SK-N-SH (cell line): Measurements from ENCODE around the gene PLCB1. TPM values are rescaled to one million over a fixed set of nuclear protein-coding genes. Genes with fewer than 3 reads are reported as not detected.

Experiments used
- CTCF ChIA-PET: fragments of 300-600, 350-600 bp; formaldehyde crosslinking; extraction: SDS; loops from one replicate; lab custom pipeline; 2021; lab: Yijun Ruan, JAX
- POLR2A ChIA-PET: fragments of 350-600 bp; sonication (Branson Sonifier 250); formaldehyde crosslinking; extraction: SDS; loops from one replicate; lab custom pipeline; 2020; ENCODE audit warnings: antibody characterized with exemption, inconsistent platforms; lab: Yijun Ruan, JAX
- DNase-seq: peaks from one replicate; pipeline ENCODE4 v3.0.0; 2012
- H2AFZ ChIP-seq: fragments of 200-600 bp; sonication (generic); 2 replicates; pipeline ENCODE4 v1.8.1; 2016; ENCODE audit warnings: antibody characterized with exemption, mild to moderate bottlenecking, low read depth
- H3F3A ChIP-seq: fragments of 200-600 bp; sonication (generic); replicated peaks from 2 replicates; pipeline ENCODE3; 2016; ENCODE audit warnings: antibody characterized with exemption, mild to moderate bottlenecking; ENCODE audit not compliant: insufficient read depth
- H3K27ac ChIP-seq, 2 experiments: fragments of 200-500 bp in 1 of 2; fragments of 200-600 bp in 1 of 2; sonication (Bioruptor generic) in 1 of 2; sonication (generic), shearing (Covaris generic) in 1 of 2; 2 replicates each; pipeline versions ENCODE4 v1.5.1 to v1.6.1; 2014 to 2016; ENCODE audit warnings: low read depth in 2 of 2, inconsistent platforms in 1 of 2, low read length in 1 of 2, mild to moderate bottlenecking in 1 of 2, mixed read lengths in 1 of 2
- H3K27me3 ChIP-seq: fragments of 200-600 bp; sonication (generic), shearing (Covaris generic); 2 replicates; pipeline ENCODE4 v1.6.1; 2016; ENCODE audit warnings: mixed run types; ENCODE audit not compliant: insufficient read depth
- H3K36me3 ChIP-seq, 2 experiments: fragments of 200-500 bp in 1 of 2; fragments of 200-600 bp in 1 of 2; sonication (Bioruptor generic) in 1 of 2; sonication (generic) in 1 of 2; replicated peaks in 1 of 2; 2 replicates each; pipeline versions ENCODE3 to v1.5.1; 2014 to 2016; ENCODE audit warnings: low read length in 1 of 2, mild to moderate bottlenecking in 1 of 2; ENCODE audit not compliant: insufficient read depth in 2 of 2, control insufficient read depth in 1 of 2
- H3K4me1 ChIP-seq, 2 experiments: fragments of 200-500 bp in 1 of 2; fragments of 200-600 bp in 1 of 2; sonication (Bioruptor generic) in 1 of 2; sonication (generic), shearing (Covaris generic) in 1 of 2; 2 replicates each; pipeline versions ENCODE4 v1.5.1 to v1.6.1; 2014 to 2016; ENCODE audit warnings: low read depth in 1 of 2, low read length in 1 of 2, mixed run types in 1 of 2; ENCODE audit not compliant: insufficient read depth in 2 of 2, control insufficient read depth in 1 of 2
- H3K4me2 ChIP-seq: fragments of 200-600 bp; sonication (generic), shearing (Covaris generic); 2 replicates; pipeline ENCODE4 v1.6.1; 2017; ENCODE audit warnings: mixed run types
- H3K4me3 ChIP-seq, 2 experiments: fragments of 200-500 bp in 1 of 2; fragments of 200-600 bp in 1 of 2; sonication (Bioruptor generic) in 1 of 2; sonication (generic), shearing (Covaris generic) in 1 of 2; 2 replicates each; pipeline versions ENCODE4 v1.5.1 to v1.8.1; 2014 to 2016; ENCODE audit warnings: low read depth in 2 of 2, inconsistent platforms in 1 of 2, low read length in 1 of 2, mild to moderate bottlenecking in 1 of 2, mixed read lengths in 1 of 2, moderate library complexity in 1 of 2
- H3K79me2 ChIP-seq: fragments of 200-600 bp; sonication (generic); 2 replicates; pipeline ENCODE4 v1.8.1; 2017; ENCODE audit warnings: mild to moderate bottlenecking; ENCODE audit not compliant: insufficient read depth
- H3K9ac ChIP-seq: fragments of 200-600 bp; sonication (generic); 2 replicates; pipeline ENCODE4 v1.6.1; 2017; ENCODE audit warnings: mixed run types
- H3K9me2 ChIP-seq: fragments of 200-600 bp; sonication (generic); 2 replicates; pipeline ENCODE4 v1.6.1; 2017; ENCODE audit warnings: mixed run types
- H3K9me3 ChIP-seq: fragments of 200-600 bp; sonication (generic); 2 replicates; pipeline ENCODE4 v1.6.1; 2017; ENCODE audit warnings: mixed run types, mild to moderate bottlenecking, moderate library complexity
- H4K20me1 ChIP-seq: fragments of 200-600 bp; sonication (generic); 2 replicates; pipeline ENCODE4 v1.6.1; 2017; ENCODE audit warnings: mild to moderate bottlenecking, mixed run types; ENCODE audit not compliant: insufficient read depth
- CHD2 ChIP-seq: fragments of 150-350 bp; IDR thresholded peaks from 2 replicates; pipeline ENCODE4 v1.6.1; 2018; ENCODE audit warnings: low read length; ENCODE audit not compliant: partially characterized antibody
- CTCF ChIP-seq: fragments of 200-600 bp; sonication (generic); IDR thresholded peaks from 2 replicates; pipeline ENCODE4 v1.6.1; 2017; ENCODE audit warnings: antibody characterized with exemption, mild to moderate bottlenecking, moderate library complexity
- EP300 ChIP-seq, 2 experiments: IDR thresholded peaks; 2 replicates each; pipeline versions ENCODE4 v1.4.0 to v1.6.1; 2012; ENCODE audit warnings: borderline replicate concordance in 1 of 2, low read depth in 1 of 2, low read length in 1 of 2
- EZH2phosphoT487 ChIP-seq: fragments of 200-600 bp; sonication (generic); IDR thresholded peaks from 2 replicates; pipeline ENCODE4 v1.6.1; 2017; ENCODE audit warnings: low read depth, mixed run types, mild to moderate bottlenecking, antibody characterized with exemption, moderate library complexity, borderline replicate concordance
- FOXJ3 ChIP-seq: sonication (generic); formaldehyde crosslinking; IDR thresholded peaks from 2 replicates; pipeline ENCODE4 v1.5.1; 2020; ENCODE audit warnings: mild to moderate bottlenecking, missing genetic modification reagents
- GATA2 ChIP-seq: sonication (generic); formaldehyde crosslinking; IDR thresholded peaks from 2 replicates; pipeline ENCODE4 v1.5.0; 2020; ENCODE audit warnings: mild to moderate bottlenecking, missing genetic modification reagents
- IRF3 ChIP-seq: fragments of 150-350 bp; IDR thresholded peaks from 2 replicates; pipeline ENCODE4 v1.6.1; 2016; ENCODE audit warnings: mild to moderate bottlenecking, low read depth, low read length
- NRF1 ChIP-seq: IDR thresholded peaks from 2 replicates; pipeline ENCODE4 v1.6.1; 2012; ENCODE audit warnings: low read depth, mild to moderate bottlenecking, low read length
- RAD21 ChIP-seq: IDR thresholded peaks from 2 replicates; pipeline ENCODE4 v1.6.1; 2012; ENCODE audit warnings: mild to moderate bottlenecking, low read length
- RFX5 ChIP-seq: IDR thresholded peaks from 2 replicates; pipeline ENCODE4 v1.6.1; 2012; ENCODE audit warnings: mild to moderate bottlenecking, improper control_type of control experiment, low read length
- USF1 ChIP-seq: IDR thresholded peaks from 2 replicates; pipeline ENCODE4 v1.4.0; 2012; ENCODE audit warnings: low read depth, borderline replicate concordance
- ZBTB33 ChIP-seq: IDR thresholded peaks from 2 replicates; pipeline ENCODE4 v1.4.0; 2012; ENCODE audit warnings: low read depth, borderline replicate concordance
- WGBS: methylation state at CpG from one replicate; pipeline ENCODE4 v1.1.6; 2017; ENCODE audit warnings: low lambda C conversion rate; 5-methylcytosine and 5-hydroxymethylcytosine counted together
- polyA plus RNA-seq, 3 experiments: library from polyadenylated mRNA; depleted of rRNA; stranded (reverse); fragments of >200 nt; gene quantifications; 2 replicates each; pipeline ENCODE4 v1.2.3, GENCODE V29; 2012

Gene PLCB1
- polyA plus RNA-seq, 1 of the 3 experiments (the other 2 are of a cell fraction), result 10.5 TPM

GRCh38 chr20:8304124-8304816 is 172.2 kb downstream of the PLCB1 start:
- Histone ChIP-seq H3K9ac (no peak overlapping the region), H3K4me3 (no peak overlapping the region)
- no peak for TF ChIP-seq RFX5
- no peak for TF ChIP-seq NRF1
- TF ChIP-seq EZH2phosphoT487, result no peak
- TF ChIP-seq FOXJ3 (CRISPR knock-in tag), result no peak
- TF ChIP-seq GATA2 (CRISPR knock-in tag), result no peak
- TF ChIP-seq USF1, result no peak
- no peak for TF ChIP-seq CHD2
- no peak for TF ChIP-seq IRF3
- TF ChIP-seq, all 33 proteins: peak for 0
- no peak overlapping the region for H2AFZ ChIP-seq
- H3K79me2 ChIP-seq, result peaks cover 7% of the 10 kb centered on the region; the same call in 1 of the 2 replicates
- 53% methylated on average over 1 of the region's 1 CpG for WGBS
- no peak overlapping the region for H3K4me2 ChIP-seq
- ChIA-PET CTCF (interaction anchor here (0.7 to 1.5 kb wide), 6 partner anchors 10 to 418 kb away, joined by 3 to 4 read pairs (median 3); no protein-coding TSS in a partner anchor), POLR2A (no interaction called here)
- no peak for DNase-seq
- H3K9me2 ChIP-seq, result no peaks in the 10 kb centered on the region
- H3K4me1 ChIP-seq, result peaks cover 0 to 21% of the 10 kb centered on the region in 2 experiments; a peak in 3 of 4 replicates
- no peaks in the 10 kb centered on the region for H3K36me3 ChIP-seq
- peak overlapping the region in 1 of 2 experiments; percentile 14; a peak in 1 of 4 replicates for H3K27ac ChIP-seq
- no peaks in the 10 kb centered on the region for H3K27me3 ChIP-seq
- no peaks in the 10 kb centered on the region for H3F3A ChIP-seq
- H4K20me1 ChIP-seq, result no peaks in the 10 kb centered on the region
- H3K9me3 ChIP-seq, result no peaks in the 10 kb centered on the region

- peaks cover 7% of the 10 kb centered on the region; the same call in 1 of the 2 replicates for H3K79me2 ChIP-seq
- H3K27me3 ChIP-seq, result no peaks in the 10 kb centered on the region
- peaks cover 0 to 24% of the 10 kb centered on the region in 2 experiments; a peak in 3 of 4 replicates for H3K4me1 ChIP-seq
- POLR2A ChIA-PET, result no interaction called here
- no peak overlapping the region for H2AFZ ChIP-seq
- H3K9ac ChIP-seq, result no peak overlapping the region
- H3K9me2 ChIP-seq, result no peaks in the 10 kb centered on the region
- WGBS, result 53% methylated on average over 10 of the region's 11 CpGs
- TF ChIP-seq EP300 (IDR thresholded peaks at IDR 0.05; ENCODE audit: borderline replicate concordance in 1 of 2, low read depth in 1 of 2, low read length in 1 of 2), result peak in 1 of 2 experiments; percentile 43; a peak in 1 of 4 replicates
- TF ChIP-seq CTCF, result peak; percentile 72
- peak; percentile 44 for TF ChIP-seq RAD21
- no peak for TF ChIP-seq ZBTB33
- TF ChIP-seq, all 33 proteins: peak for 3
- H3K4me2 ChIP-seq, result no peak overlapping the region
- H3F3A ChIP-seq, result no peaks in the 10 kb centered on the region
- CTCF ChIA-PET, result interaction anchor here (0.7 to 2.9 kb wide), 7 partner anchors 8 to 416 kb away, joined by 3 to 15 read pairs (median 3); no protein-coding TSS in a partner anchor
- peak overlapping the region in 1 of 2 experiments; percentile 73; a peak in 2 of 4 replicates for H3K27ac ChIP-seq
- H3K4me3 ChIP-seq, result no peak overlapping the region; a peak in 1 of 4 replicates
- H3K36me3 ChIP-seq, result no peaks in the 10 kb centered on the region
- peak; percentile 25 for DNase-seq
- H4K20me1 ChIP-seq, result no peaks in the 10 kb centered on the region
- H3K9me3 ChIP-seq, result no peaks in the 10 kb centered on the region
These were observed 173.4 kb downstream of the PLCB1 start for GRCh38 chr20:8305449-8305978.
